T-helper 2 cell (primary cell): ENCODE data around the gene UBE2O.

Experiments
- DNase-seq, 5 experiments: peaks; one replicate each; pipeline versions ENCODE4 v3.0.0 to v3.0.0-alpha.2; 2012 to 2022
- total RNA-seq, 2 donors: gene quantifications; one replicate each; lab custom pipeline; 2026; lab: John Stamatoyannopoulos, UW

Gene UBE2O
- 59.5 to 91.3 reads per million in 2 donors for total RNA-seq

GRCh38 chr17:76452660-76453430 is at the start of gene UBE2O:
Gene UBE2O, minus strand, starts transcription at chr17:76453152. Its CDS starts 11 bp downstream, at chr17:76453141.
- peak; percentile 86 to 92 (median 91) for DNase-seq

GRCh38 chr17:76501827-76502307 is 48.9 kb upstream of the UBE2O start:
- no peak for DNase-seq

- peak; percentile 89 to 97 (median 92) for DNase-seq
Observed at GRCh38 chr17:76501018-76501826, 48.3 kb upstream of the UBE2O start, which contains the start of gene RHBDF2. Gene RHBDF2, minus strand, starts transcription at chr17:76501423. Its CDS starts 19,899 bp downstream, at chr17:76481524.

- no peak for DNase-seq
Observed at GRCh38 chr17:76500747-76501017, 47.7 kb upstream of the UBE2O start.

- peak in 1 of 5 experiments; percentile 23 for DNase-seq
Observed at GRCh38 chr17:76500074-76500746, 47.3 kb upstream of the UBE2O start.

GRCh38 chr17:76499267-76499667 is 46.3 kb upstream of the UBE2O start:
- no peak for DNase-seq

GRCh38 chr17:76498876-76499251 is 45.9 kb upstream of the UBE2O start:
- peak in 1 of 5 experiments; percentile 51 for DNase-seq

- DNase-seq = peak in 1 of 5 experiments; percentile 33
Observed at GRCh38 chr17:76497979-76498875, 45.3 kb upstream of the UBE2O start.

- DNase-seq = no peak
Observed at GRCh38 chr17:76497699-76497978, 44.7 kb upstream of the UBE2O start.

GRCh38 chr17:76496464-76496863 is 43.5 kb upstream of the UBE2O start:
- no peak for DNase-seq

GRCh38 chr17:76495663-76496400 is 42.9 kb upstream of the UBE2O start:
- DNase-seq = no peak

- peak in 2 of 5 experiments; percentile 22 to 79 for DNase-seq
Observed at GRCh38 chr17:76493505-76494167, 40.7 kb upstream of the UBE2O start.

GRCh38 chr17:76492989-76493501 is 40.1 kb upstream of the UBE2O start:
- peak in 2 of 5 experiments; percentile 51 to 58 for DNase-seq

- DNase-seq = peak in 1 of 5 experiments; percentile 16
Observed at GRCh38 chr17:76492123-76492988, 39.4 kb upstream of the UBE2O start.

GRCh38 chr17:76491271-76492122 is 38.5 kb upstream of the UBE2O start:
- DNase-seq = no peak

GRCh38 chr17:76490112-76490710 is 37.3 kb upstream of the UBE2O start:
- DNase-seq = no peak

GRCh38 chr17:76487451-76488192 is 34.7 kb upstream of the UBE2O start:
- no peak for DNase-seq
